GM21717 (cell line): Measurements from ENCODE around the gene NLRC5.

Experiments used
- ATAC-seq: cut with Tn5 transposase; IDR thresholded peaks from one replicate; pipeline ENCODE4 v1.9.1; 2021; ENCODE audit warnings: mild to moderate bottlenecking, moderate library complexity; ENCODE audit not compliant: unreplicated experiment

The NLRC5 gene

DNA sequence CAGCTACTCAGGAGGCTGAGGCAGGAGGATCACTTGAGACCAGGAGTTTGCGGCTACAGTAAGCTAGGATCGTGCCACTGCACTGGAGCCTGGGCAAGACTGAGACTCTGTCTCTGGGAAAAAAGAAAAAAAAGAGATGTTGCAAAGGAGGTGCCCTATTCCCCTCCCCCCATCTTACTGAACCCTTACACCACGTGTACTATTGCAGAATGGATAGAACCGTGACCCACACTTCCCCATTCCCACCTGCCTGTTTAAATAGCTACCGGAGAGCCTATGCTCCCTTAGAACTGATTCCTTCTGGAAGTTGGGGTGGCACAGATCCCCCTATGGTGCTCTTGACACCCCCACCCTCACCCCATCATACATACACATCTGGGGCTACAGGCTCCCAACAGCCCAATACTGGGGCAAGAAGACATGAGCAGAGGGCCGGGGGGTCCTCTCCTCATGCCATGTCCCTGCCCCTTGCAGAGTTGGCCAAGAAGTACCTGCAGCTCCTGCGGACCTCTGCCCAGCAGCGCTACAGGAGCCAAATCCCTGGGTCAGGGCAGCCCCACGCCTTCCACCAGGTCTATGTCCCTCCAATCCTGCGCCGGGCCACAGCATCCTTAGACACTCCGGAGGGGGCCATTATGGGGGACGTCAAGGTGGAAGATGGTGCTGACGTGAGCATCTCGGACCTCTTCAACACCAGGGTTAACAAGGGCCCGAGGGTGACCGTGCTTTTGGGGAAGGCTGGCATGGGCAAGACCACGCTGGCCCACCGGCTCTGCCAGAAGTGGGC is 35.7 kb downstream of the NLRC5 start:
- no peak for ATAC-seq

DNA sequence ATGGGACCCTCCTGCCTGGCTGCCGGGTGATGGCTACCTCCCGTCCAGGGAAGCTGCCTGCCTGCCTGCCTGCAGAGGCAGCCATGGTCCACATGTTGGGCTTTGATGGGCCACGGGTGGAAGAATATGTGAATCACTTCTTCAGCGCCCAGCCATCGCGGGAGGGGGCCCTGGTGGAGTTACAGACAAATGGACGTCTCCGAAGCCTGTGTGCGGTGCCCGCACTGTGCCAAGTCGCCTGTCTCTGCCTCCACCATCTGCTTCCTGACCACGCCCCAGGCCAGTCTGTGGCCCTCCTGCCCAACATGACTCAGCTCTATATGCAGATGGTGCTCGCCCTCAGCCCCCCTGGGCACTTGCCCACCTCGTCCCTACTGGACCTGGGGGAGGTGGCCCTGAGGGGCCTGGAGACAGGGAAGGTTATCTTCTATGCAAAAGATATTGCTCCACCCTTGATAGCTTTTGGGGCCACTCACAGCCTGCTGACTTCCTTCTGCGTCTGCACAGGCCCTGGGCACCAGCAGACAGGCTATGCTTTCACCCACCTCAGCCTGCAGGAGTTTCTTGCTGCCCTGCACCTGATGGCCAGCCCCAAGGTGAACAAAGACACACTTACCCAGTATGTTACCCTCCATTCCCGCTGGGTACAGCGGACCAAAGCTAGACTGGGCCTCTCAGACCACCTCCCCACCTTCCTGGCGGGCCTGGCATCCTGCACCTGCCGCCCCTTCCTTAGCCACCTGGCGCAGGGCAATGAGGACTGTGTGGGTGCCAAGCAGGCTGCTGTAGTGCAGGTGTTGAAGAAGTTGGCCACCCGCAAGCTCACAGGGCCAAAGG is 36.8 kb downstream of the NLRC5 start:
- no peak for ATAC-seq

- no peak for ATAC-seq
These were observed 37.4 kb downstream of the NLRC5 start for GRCh38 chr16:57026778-57027062.

GRCh38 chr16:57027067-57027466 is 37.7 kb downstream of the NLRC5 start:
- no peak for ATAC-seq

GRCh38 chr16:57028086-57028485 is 38.7 kb downstream of the NLRC5 start:
- no peak for ATAC-seq

- no peak for ATAC-seq
These were observed 40.1 kb downstream of the NLRC5 start for GRCh38 chr16:57029161-57030160.

- ATAC-seq: no peak
These were observed 41.1 kb downstream of the NLRC5 start for GRCh38 chr16:57030346-57030902.

- no peak for ATAC-seq
These were observed 41.8 kb downstream of the NLRC5 start for GRCh38 chr16:57031156-57031555.

DNA sequence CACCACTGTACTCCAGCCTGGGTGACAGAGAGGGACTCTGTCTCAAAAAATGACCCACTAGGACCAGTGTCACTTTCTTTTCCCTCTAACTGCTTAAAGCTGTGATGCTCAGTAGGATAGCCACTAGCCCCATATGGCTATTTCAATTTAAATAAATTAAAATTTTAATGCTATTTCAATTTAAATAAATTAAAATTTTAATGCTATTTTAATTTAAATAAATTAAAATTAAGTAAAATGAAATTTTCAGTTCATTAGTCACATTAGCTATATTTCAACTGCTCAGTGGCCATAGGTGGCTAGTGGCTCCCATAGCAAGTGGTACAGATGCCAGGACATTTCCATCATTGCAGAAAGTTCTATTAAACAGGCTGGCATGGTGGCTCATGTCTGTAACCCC is 43.0 kb downstream of the NLRC5 start:
- ATAC-seq: no peak

GRCh38 chr16:57032931-57033330 is 43.6 kb downstream of the NLRC5 start:
- no peak for ATAC-seq

DNA sequence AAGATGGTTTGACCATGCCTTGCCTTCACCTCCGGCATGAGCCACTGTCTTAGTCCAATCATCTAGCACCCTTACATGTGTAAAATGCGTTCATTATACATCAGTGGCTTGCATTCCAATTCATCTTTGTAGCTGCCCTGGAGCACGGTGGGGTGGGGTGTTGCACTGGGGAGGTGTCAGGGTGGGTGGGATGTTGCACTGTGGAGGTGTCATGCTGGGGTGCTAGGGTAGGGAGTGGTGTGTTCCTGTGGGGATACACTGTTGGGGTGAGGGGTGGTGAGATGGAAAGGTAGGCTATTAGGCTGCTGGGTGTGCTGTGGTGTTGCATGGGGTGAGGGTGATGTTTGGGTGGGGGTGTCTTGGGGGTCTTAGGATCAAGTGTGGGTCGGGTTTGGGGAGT is 47.0 kb downstream of the NLRC5 start:
- no peak for ATAC-seq

- ATAC-seq: no peak
These were observed 47.6 kb downstream of the NLRC5 start for GRCh38 chr16:57036945-57037344.

DNA sequence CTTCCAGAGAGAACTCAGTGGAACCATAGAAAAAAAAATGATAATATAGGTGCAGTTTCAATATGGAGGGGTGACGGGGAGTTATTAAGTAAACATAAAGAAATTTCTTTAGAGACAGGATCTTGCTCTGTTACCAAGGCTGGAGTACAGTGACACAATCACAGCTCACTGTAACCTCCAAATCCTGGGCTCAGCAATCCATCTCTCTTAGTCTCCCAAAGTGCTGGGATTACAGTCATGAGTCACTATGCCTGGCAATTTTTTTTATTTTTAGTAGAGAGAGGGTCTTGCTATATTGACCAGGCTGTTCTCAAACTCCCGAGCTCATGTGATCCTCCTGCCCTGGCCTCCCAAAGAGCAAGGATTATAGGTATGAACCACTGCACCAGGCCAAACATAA is 48.8 kb downstream of the NLRC5 start:
- no peak for ATAC-seq

GRCh38 chr16:57039148-57039812 is 49.9 kb downstream of the NLRC5 start:
- no peak for ATAC-seq

DNA sequence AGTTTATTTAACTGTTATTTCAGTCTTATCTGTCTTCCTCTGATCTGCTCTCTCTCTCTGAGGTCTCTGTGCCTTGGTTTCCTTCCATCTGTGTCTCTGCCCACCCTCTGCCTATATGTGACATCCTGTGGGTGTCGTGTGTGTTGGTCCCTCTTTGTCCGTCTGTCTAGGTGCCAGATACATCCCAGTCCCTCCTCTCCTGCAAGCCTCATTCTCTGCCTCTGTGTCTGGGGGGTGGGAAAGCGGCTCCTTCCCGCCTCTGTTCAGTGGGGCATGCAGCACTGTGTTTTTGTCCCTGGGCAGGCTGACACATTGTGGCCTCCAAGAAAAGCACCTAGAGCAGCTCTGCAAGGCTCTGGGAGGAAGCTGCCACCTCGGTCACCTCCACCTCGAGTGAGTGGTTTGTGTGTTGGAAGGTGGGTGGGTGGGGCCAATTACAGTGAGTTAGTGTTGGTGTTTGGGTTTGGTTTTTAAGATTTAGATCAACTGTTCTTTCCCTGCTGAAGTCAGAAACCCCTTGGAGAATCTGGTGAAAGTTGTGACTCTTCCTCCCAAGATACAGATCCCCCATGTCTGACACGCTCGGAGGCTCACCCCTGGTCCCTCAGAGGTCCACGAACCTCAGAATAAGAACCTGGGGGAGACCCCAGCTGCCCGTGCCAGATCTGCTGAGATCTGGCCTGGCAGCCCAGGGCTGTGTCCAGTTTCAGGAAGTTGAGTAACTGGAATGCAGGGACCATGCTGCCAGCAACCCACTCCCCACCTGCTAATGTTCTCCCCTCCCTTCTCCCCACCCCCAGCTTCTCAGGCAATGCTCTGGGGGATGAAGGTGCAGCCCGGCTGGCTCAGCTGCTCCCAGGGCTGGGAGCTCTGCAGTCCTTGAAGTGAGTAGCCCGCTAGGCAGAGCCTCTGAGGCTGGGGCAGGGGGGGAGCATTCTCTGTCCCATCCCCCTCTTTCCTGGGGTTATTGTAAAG is 52.1 kb downstream of the NLRC5 start:
- ATAC-seq: peak; percentile 36

DNA sequence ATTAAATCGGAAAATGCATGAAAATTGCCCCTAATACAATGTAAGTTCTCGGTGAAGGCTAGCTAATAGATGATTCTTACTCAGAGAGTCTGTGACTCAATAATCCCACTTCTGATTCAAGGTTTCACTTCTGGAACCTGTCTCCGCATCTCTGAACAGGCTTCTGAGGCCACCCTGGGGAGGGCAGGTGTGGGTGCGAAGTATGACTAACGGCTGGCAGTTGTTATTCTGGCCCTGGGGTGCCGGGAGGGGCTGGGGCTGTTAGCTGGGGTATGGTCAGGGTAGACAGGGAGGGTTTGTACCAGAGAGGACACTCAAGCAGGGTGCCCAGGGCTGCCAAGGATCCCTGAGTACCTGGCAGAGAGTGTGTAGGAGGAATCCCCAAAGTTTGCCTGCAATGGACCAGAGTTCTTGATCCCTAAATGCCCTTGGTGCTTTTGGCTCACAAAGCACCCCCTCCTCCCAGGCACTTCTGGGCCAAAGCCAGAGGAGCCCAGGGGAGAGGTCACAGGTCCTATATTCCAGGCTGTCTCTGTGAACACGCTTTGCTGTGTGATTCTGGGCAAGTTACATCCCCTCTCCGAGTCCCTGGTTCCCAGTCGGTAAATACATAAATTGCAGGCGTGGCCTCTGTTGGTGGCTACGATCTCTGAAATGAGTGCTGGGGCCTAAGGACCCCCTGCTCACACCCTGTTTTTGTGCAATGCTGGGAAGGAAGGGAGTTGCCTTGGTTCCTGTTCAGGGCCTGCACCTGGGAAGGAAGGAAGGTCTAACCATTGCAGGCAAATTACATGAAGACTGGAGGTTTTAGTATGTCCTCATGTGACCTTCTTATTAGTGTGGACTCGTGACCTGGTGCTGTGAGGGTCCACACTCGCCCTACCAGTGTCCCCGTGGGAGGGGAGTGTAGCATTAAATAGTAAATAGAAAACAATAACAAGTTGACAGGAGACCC is 53.1 kb downstream of the NLRC5 start:
- ATAC-seq: peak; percentile 54

DNA sequence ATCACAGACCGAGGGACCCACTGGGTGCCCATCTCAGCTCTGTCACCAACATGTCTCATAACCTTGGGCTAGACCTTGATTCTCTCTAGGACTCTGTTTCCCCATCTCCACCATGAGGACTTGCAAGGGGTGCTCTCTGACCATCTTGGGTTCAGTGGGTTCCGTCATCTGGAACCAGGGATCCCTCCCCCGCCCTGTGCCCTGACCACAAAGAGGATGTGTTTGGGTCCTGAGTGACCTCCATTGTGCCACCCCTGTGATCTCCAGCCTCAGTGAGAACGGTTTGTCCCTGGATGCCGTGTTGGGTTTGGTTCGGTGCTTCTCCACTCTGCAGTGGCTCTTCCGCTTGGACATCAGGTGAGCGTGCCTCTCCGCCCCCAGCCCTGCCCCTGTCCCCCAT is 53.9 kb downstream of the NLRC5 start:
- no peak for ATAC-seq
